ENCODE results near the gene CHCHD1. TPM values are rescaled to one million over a fixed set of nuclear protein-coding genes. Genes with fewer than 3 reads are reported as not detected.

Gene CHCHD1
- total RNA-seq, 1 experiment from 2014 or later: 36.6 TPM

- no peak overlapping the region for H3K4me2 ChIP-seq (ENCODE audit: low read length)
- no peak for TF ChIP-seq CTCF (IDR thresholded peaks at IDR 0.05 in 2 of 3, conservative IDR thresholded peaks at IDR 0.05 in 1 of 3; ENCODE audit: borderline replicate concordance in 1 of 3, insufficient read depth in 1 of 3, low read depth in 2 of 3, low read length in 2 of 3)
- H3K9ac ChIP-seq (ENCODE audit: low read length): no peak overlapping the region
- intact Hi-C loops (cut with micrococcal nuclease): no loop called here
- H3K9me3 ChIP-seq (ENCODE audit: control insufficient read depth in 1 of 2, insufficient read depth in 1 of 2, low read depth in 1 of 2, low read length in 2 of 2): no peaks in the 10 kb centered on the region
- H3K4me3 ChIP-seq (replicated peaks in 1 of 2; ENCODE audit: low read depth in 1 of 2, low read length in 2 of 2): no peak overlapping the region
- H3K36me3 ChIP-seq (ENCODE audit: control insufficient read depth in 1 of 2, insufficient read depth in 2 of 2, low read length in 2 of 2): peaks cover 9 to 15% of the 10 kb centered on the region in 2 experiments; a peak in 3 of 4 replicates
- BruUV-seq (replicated peaks): no TSS peak
- POLR2A ChIA-PET: no interaction called here
- H3K79me2 ChIP-seq (ENCODE audit: insufficient read depth, low read length): no peaks in the 10 kb centered on the region
- no peak for ATAC-seq
- H3K27me3 ChIP-seq (ENCODE audit: insufficient read depth, low read length): no peaks in the 10 kb centered on the region
- H2AFZ ChIP-seq (ENCODE audit: low read depth, low read length, poor library complexity, severe bottlenecking): no peak overlapping the region
- no peaks in the 10 kb centered on the region for H3K9me2 ChIP-seq (ENCODE audit: insufficient read depth)
- no peaks in the 10 kb centered on the region for H3K4me1 ChIP-seq (ENCODE audit: control insufficient read depth in 1 of 2, insufficient read depth in 2 of 2, low read length in 2 of 2)
- CTCF ChIA-PET: no interaction called here
- no peaks in the 10 kb centered on the region for H4K20me1 ChIP-seq (ENCODE audit: insufficient read depth)
- H3K27ac ChIP-seq (ENCODE audit: low read depth, low read length): no peak overlapping the region
- no peak for DNase-seq (ENCODE audit: low read depth, low spot score)
- RAD21 ChIA-PET (ENCODE audit: low non-redundant PET in 1 of 2, low total read pairs in 2 of 2, uncharacterized antibody in 2 of 2, unreplicated experiment in 2 of 2): no interaction called here
These were observed 37.8 kb downstream of the CHCHD1 start for GRCh38 chr10:73819513-73820093.

- intact Hi-C loops (cut with micrococcal nuclease): no loop called here
- Histone ChIP-seq H3K79me2 (ENCODE audit: insufficient read depth, low read length) (no peaks in the 10 kb centered on the region), H3K9ac (ENCODE audit: low read length) (no peak overlapping the region), H3K9me2 (ENCODE audit: insufficient read depth) (no peaks in the 10 kb centered on the region), H2AFZ (ENCODE audit: low read depth, low read length, poor library complexity, severe bottlenecking) (no peak overlapping the region), H3K27me3 (ENCODE audit: insufficient read depth, low read length) (no peaks in the 10 kb centered on the region), H3K27ac (ENCODE audit: low read depth, low read length) (no peak overlapping the region), H3K36me3 (ENCODE audit: control insufficient read depth in 1 of 2, insufficient read depth in 2 of 2, low read length in 2 of 2) (peaks cover 1 to 9% of the 10 kb centered on the region in 2 experiments; a peak in 2 of 4 replicates), H3K4me2 (ENCODE audit: low read length) (no peak overlapping the region), H4K20me1 (ENCODE audit: insufficient read depth) (no peaks in the 10 kb centered on the region), H3K4me1 (ENCODE audit: control insufficient read depth in 1 of 2, insufficient read depth in 2 of 2, low read length in 2 of 2) (no peaks in the 10 kb centered on the region; a peak in 1 of 4 replicates), H3K9me3 (ENCODE audit: control insufficient read depth in 1 of 2, insufficient read depth in 1 of 2, low read depth in 1 of 2, low read length in 2 of 2) (no peaks in the 10 kb centered on the region), H3K4me3 (replicated peaks in 1 of 2; ENCODE audit: low read depth in 1 of 2, low read length in 2 of 2) (no peak overlapping the region)
- ChIA-PET RAD21 (ENCODE audit: low non-redundant PET in 1 of 2, low total read pairs in 2 of 2, uncharacterized antibody in 2 of 2, unreplicated experiment in 2 of 2) (no interaction called here), CTCF (no interaction called here), POLR2A (no interaction called here)
- DNase-seq (ENCODE audit: low read depth, low spot score) (no peak), ATAC-seq (no peak)
- BruUV-seq (replicated peaks): no TSS peak
- TF ChIP-seq POLR2A (IDR thresholded peaks at IDR 0.05; ENCODE audit: borderline replicate concordance, extremely low read depth, insufficient read depth, insufficient read length) (no peak), TCF7L2 (IDR thresholded peaks at IDR 0.05; ENCODE audit: borderline replicate concordance, extremely low read depth, insufficient read depth, insufficient read length) (no peak), RAD21 (IDR thresholded peaks at IDR 0.05; ENCODE audit: low read depth) (no peak), POLR2AphosphoS5 (IDR thresholded peaks at IDR 0.05; ENCODE audit: low read depth, low read length) (no peak), ZNF274 (IDR thresholded peaks at IDR 0.05; ENCODE audit: low read depth, low read length) (no peak), REST (IDR thresholded peaks at IDR 0.05; ENCODE audit: low read depth) (no peak), EZH2 (IDR thresholded peaks at IDR 0.05) (no peak), YY1 (IDR thresholded peaks at IDR 0.05; ENCODE audit: extremely low read depth, insufficient replicate concordance, low read depth, low read length) (no peak), ATF3 (IDR thresholded peaks at IDR 0.05) (no peak), ZBTB33 (IDR thresholded peaks at IDR 0.05; ENCODE audit: extremely low read depth, insufficient replicate concordance, low read length) (no peak)
These were observed 41.5 kb downstream of the CHCHD1 start for GRCh38 chr10:73823391-73823790.
